HFFc6 (cell line): ENCODE measurements around the gene ARRDC4. TPM values are rescaled to one million over a fixed set of nuclear protein-coding genes. Genes with fewer than 3 reads are reported as not detected.

Source experiments
- DNase-seq: peaks from one replicate; pipeline ENCODE4 v3.0.0-alpha.2; 2018
- H3K27ac Mint-ChIP-seq: 2 replicates; pipeline ENCODE4 v1.8.0; 2020; ENCODE audit warnings: mild to moderate bottlenecking, mixed read lengths
- H3K27me3 Mint-ChIP-seq: 2 replicates; pipeline ENCODE4 v1.8.0; 2021; ENCODE audit warnings: mild to moderate bottlenecking, moderate library complexity, mixed read lengths; ENCODE audit not compliant: insufficient read depth
- H3K36me3 Mint-ChIP-seq: 2 replicates; pipeline ENCODE4 v1.8.0; 2021; ENCODE audit warnings: low read depth, mixed read lengths
- H3K4me1 Mint-ChIP-seq: 2 replicates; pipeline ENCODE4 v1.8.0; 2020; ENCODE audit warnings: low read depth, mixed read lengths
- H3K4me3 Mint-ChIP-seq: 2 replicates; pipeline ENCODE4 v1.8.0; 2020; ENCODE audit warnings: mild to moderate bottlenecking, moderate library complexity, mixed read lengths
- H3K9me3 Mint-ChIP-seq: 2 replicates; pipeline ENCODE4 v1.8.0; 2020; ENCODE audit warnings: mild to moderate bottlenecking, mixed read lengths
- total RNA-seq, 6 experiments: library from RNA; stranded (reverse); fragmentation: NEBNext Ultra II Directional; extraction: Animal tissue kit (Norgen Biotek cat#: 25700); gene quantifications; 2 replicates in 1 of 6; 3 replicates in 5 of 6; pipeline ENCODE4 v1.2.3, GENCODE V29; 2021
- TF ChIP-seq, protein P1 (sequence below): fragments of 200-600 bp; sonication (generic); IDR thresholded peaks from 2 replicates; pipeline ENCODE4 v1.5.0; 2021; ENCODE audit warnings: antibody characterized with exemption, mild to moderate bottlenecking

Gene ARRDC4
- total RNA-seq, 6 experiments from 2014 or later, result 20.2 to 60.1 (median 23.8) TPM

DNA sequence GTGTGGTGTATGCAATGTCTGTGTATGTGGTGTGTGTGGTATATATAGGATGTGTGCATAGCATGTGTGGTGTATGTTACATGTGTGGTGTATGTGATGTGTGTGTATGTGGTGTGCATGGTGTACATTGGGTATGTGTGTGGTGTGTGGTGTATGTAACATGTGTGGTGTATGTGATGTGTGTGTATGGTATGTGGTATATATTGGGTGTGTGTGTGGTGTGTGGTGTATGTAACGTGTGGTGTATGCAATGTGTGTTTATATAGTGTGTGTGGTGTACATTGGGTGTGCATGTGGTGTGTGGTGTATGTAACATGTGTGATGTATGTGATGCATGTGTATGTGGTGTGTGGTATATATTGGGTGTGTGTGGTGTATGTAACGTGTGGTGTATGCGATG, 41.9 kb downstream of the ARRDC4 start:
- Mint-ChIP-seq H3K4me3 (no peak overlapping the region), H3K36me3 (no peaks in the 10 kb centered on the region)

DNA sequence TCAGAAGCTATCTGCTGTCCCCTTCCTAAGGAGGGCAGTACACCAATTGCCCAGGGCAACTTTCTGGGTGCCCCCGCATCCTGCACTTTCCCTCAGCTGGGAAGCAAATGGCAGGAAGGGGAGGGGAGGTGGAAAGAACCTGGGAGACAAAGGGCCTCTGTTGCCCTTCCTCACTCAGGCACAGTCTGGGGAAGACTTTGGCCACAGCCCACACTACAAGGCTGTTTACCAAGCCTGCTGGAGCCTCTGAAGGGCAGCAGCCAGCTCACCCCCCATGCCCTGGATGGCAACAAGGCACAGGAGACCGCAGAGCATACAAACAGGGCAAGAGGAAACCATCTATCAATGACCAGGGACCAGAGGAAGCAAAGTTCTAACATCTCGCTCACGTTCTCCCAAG, 42.4 kb downstream of the ARRDC4 start:
- peaks cover 18% of the 10 kb centered on the region for H3K4me1 Mint-ChIP-seq
- no peak overlapping the region for H3K4me3 Mint-ChIP-seq
- TF ChIP-seq, protein P1, sequence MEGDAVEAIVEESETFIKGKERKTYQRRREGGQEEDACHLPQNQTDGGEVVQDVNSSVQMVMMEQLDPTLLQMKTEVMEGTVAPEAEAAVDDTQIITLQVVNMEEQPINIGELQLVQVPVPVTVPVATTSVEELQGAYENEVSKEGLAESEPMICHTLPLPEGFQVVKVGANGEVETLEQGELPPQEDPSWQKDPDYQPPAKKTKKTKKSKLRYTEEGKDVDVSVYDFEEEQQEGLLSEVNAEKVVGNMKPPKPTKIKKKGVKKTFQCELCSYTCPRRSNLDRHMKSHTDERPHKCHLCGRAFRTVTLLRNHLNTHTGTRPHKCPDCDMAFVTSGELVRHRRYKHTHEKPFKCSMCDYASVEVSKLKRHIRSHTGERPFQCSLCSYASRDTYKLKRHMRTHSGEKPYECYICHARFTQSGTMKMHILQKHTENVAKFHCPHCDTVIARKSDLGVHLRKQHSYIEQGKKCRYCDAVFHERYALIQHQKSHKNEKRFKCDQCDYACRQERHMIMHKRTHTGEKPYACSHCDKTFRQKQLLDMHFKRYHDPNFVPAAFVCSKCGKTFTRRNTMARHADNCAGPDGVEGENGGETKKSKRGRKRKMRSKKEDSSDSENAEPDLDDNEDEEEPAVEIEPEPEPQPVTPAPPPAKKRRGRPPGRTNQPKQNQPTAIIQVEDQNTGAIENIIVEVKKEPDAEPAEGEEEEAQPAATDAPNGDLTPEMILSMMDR, result no peak
- no peaks in the 10 kb centered on the region for H3K9me3 Mint-ChIP-seq
- H3K27ac Mint-ChIP-seq, result no peak overlapping the region
- H3K27me3 Mint-ChIP-seq, result no peaks in the 10 kb centered on the region
- H3K36me3 Mint-ChIP-seq, result no peaks in the 10 kb centered on the region
- no peak for DNase-seq

More for the DNA sequence above, 41.9 kb downstream of the ARRDC4 start:
- TF ChIP-seq, protein P1, result no peak
- no peak for DNase-seq
- no peaks in the 10 kb centered on the region for H3K27me3 Mint-ChIP-seq
- no peaks in the 10 kb centered on the region for H3K9me3 Mint-ChIP-seq
- no peak overlapping the region for H3K27ac Mint-ChIP-seq
- peaks cover 14% of the 10 kb centered on the region for H3K4me1 Mint-ChIP-seq

DNA sequence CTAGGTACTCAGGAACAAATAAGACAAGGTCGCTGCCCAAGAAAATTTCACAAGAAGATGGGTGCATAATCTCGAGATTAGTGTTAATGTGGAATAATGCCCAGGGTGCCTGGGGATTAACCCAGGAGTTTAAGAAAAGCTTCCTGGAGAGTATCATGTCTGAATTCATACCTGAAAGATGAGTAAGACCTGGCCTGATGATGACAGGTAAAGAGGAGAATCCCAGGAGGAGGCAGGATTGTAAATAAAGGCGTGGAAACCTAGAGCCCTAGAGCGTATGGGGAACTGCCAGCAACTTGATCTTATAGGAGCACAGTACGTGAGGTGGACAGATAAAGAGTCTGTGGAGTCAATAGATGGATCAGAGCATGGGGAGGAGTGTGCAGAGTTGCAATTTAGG, 43.0 kb downstream of the ARRDC4 start:
- DNase-seq, result no peak
- TF ChIP-seq, protein P1, result no peak
- no peaks in the 10 kb centered on the region for H3K27me3 Mint-ChIP-seq

DNA sequence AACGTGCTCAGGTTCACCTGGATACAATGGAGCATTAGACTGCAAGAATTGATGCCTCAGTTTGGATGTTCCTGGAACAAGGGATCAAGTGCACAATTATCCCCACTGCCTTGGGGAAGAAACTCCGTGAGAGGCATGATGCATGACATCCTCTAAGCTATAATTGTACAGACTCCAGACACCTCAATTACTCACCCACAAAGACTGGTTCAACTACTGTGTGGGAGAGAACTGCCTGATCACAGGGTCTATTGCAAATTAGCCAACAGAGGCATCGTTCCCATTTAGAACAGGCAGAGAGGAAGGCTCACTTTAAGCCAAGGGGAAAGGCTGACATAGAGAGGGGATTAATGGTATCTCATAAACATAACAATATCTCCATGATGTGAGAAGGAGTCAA, 43.5 kb downstream of the ARRDC4 start:
- DNase-seq, result no peak
- no peak overlapping the region for H3K27ac Mint-ChIP-seq
- TF ChIP-seq, protein P1, result no peak
- H3K27me3 Mint-ChIP-seq, result no peaks in the 10 kb centered on the region
- H3K9me3 Mint-ChIP-seq, result no peaks in the 10 kb centered on the region
- peaks cover 14% of the 10 kb centered on the region for H3K4me1 Mint-ChIP-seq
- H3K36me3 Mint-ChIP-seq, result no peaks in the 10 kb centered on the region
- H3K4me3 Mint-ChIP-seq, result no peak overlapping the region

More for the DNA sequence above, 43.0 kb downstream of the ARRDC4 start:
- H3K4me1 Mint-ChIP-seq, result peaks cover 16% of the 10 kb centered on the region
- H3K9me3 Mint-ChIP-seq, result no peaks in the 10 kb centered on the region
- H3K36me3 Mint-ChIP-seq, result no peaks in the 10 kb centered on the region
- no peak overlapping the region for H3K4me3 Mint-ChIP-seq
- no peak overlapping the region for H3K27ac Mint-ChIP-seq

DNA sequence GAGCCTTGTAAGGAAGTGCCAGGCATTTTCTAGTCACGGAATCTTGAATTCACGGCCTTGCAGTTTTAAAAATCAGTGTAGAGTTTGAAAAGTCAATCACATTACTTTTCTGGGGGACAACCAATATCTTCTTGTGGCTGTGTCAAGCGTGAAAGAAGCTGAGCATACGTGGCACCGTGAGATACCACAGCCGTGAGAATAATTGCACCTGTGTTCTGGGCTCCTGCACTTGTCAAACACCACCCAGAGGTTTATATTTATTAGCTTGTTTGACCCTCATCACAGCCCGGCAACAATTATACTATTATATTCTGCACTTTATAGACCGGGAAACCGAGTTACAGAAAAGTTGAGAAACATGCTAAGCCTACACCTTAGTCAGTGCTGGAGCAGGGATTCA, 45.2 kb downstream of the ARRDC4 start:
- TF ChIP-seq, protein P1, result no peak
- Mint-ChIP-seq H3K9me3 (no peaks in the 10 kb centered on the region), H3K4me1 (peaks cover 28% of the 10 kb centered on the region), H3K36me3 (no peaks in the 10 kb centered on the region), H3K27me3 (no peaks in the 10 kb centered on the region), H3K27ac (no peak overlapping the region), H3K4me3 (no peak overlapping the region)
- no peak for DNase-seq

DNA sequence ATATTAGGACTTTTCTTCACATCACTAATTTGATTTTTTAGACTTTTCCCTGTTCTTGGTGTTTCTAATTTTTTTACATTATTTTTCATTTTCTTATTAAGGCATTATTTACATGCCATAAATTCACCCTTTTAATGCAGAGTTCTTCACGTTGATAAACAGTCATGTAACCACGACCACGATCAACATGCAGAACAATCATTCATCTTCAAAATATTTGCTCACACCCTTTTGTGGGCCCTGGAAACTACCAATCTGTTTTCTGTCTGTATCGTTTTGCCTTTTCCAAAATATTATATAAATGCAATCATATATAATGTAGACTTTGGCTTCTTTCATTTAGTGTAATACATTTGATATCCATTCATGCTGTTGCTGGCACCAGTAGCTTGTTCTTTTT, 48.7 kb downstream of the ARRDC4 start:
- Mint-ChIP-seq H3K4me1 (peaks cover 28% of the 10 kb centered on the region), H3K27me3 (no peaks in the 10 kb centered on the region; the same call in none of the 2 replicates), H3K36me3 (no peaks in the 10 kb centered on the region), H3K9me3 (no peaks in the 10 kb centered on the region), H3K27ac (no peak overlapping the region), H3K4me3 (no peak overlapping the region)
- TF ChIP-seq, protein P1, result no peak
- no peak for DNase-seq
